GM20000 (cell line): ENCODE data around the gene NME1.
"Not testable (repeated sequence)": the region's sequence is repeated elsewhere in the genome, so short reads cannot be mapped to it uniquely, and the experiment has no call there.

Source experiments
- DNase-seq: peaks from one replicate; pipeline ENCODE4 v3.0.0; 2012; ENCODE audit warnings: low spot score
- TF ChIP-seq, protein P1 (sequence below): IDR thresholded peaks from 2 replicates; pipeline ENCODE4 v1.5.1; 2012; ENCODE audit warnings: mild to moderate bottlenecking, control low read depth; ENCODE audit errors: extremely low read depth, missing control alignments

Gene NME1

GRCh38 chr17:51120357-51120738, 33.0 kb upstream of the NME1 start:
- DNase-seq = peak; percentile 75
- TF ChIP-seq, protein P1, sequence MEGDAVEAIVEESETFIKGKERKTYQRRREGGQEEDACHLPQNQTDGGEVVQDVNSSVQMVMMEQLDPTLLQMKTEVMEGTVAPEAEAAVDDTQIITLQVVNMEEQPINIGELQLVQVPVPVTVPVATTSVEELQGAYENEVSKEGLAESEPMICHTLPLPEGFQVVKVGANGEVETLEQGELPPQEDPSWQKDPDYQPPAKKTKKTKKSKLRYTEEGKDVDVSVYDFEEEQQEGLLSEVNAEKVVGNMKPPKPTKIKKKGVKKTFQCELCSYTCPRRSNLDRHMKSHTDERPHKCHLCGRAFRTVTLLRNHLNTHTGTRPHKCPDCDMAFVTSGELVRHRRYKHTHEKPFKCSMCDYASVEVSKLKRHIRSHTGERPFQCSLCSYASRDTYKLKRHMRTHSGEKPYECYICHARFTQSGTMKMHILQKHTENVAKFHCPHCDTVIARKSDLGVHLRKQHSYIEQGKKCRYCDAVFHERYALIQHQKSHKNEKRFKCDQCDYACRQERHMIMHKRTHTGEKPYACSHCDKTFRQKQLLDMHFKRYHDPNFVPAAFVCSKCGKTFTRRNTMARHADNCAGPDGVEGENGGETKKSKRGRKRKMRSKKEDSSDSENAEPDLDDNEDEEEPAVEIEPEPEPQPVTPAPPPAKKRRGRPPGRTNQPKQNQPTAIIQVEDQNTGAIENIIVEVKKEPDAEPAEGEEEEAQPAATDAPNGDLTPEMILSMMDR = no peak

- TF ChIP-seq, protein P1 = no peak
- peak; percentile 99 for DNase-seq
Observed at GRCh38 chr17:51120739-51121619, 32.4 kb upstream of the NME1 start, which contains the start of gene SPAG9. SPAG9 (minus strand) TSS chr17:51120868; CDS start chr17:51120656, 212 bp downstream.

DNA sequence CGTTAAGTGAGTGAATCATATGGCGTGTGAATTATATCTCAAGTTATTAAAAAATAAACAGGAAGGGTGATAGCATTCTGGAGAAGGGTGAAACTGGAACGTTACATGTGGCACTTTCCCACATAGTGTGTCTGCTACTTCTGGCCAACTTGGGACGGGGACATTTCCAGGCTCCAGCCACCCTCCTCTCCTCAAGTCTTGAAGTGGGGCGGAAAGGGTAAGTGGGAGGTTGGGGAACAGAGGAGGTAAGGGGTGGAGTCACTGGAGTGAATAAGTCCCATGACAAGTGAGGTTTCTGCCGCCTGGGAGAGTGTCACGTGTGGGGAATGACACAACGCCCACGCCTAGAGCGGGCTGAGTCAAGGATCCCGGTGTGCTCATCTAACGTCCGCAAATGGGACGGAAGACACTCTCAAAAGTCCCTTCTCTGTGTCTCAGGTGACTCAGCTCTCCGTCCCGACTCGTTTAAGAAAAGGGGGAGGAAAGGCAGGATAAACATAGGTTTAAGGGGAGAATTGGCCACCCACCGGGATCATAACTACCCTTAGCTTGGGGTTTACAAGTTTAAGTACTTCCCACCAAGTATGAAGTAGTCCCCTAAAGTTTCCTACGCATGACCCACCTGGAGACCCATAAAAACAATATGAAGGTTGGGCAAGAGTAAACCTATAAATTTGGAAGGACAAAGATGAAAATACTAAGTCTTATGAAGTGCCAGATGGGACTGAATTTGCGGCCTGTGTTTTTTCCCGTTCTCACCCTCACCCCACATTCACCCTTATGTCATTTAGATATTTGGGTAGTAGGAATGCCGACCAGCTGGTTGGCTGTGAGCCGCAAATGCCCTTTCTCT, 31.5 kb upstream of the NME1 start:
- TF ChIP-seq, protein P1 = no peak
- DNase-seq = peak; percentile 78

GRCh38 chr17:51122473-51123115, 30.8 kb upstream of the NME1 start:
- not testable (repeated sequence) for DNase-seq

DNA sequence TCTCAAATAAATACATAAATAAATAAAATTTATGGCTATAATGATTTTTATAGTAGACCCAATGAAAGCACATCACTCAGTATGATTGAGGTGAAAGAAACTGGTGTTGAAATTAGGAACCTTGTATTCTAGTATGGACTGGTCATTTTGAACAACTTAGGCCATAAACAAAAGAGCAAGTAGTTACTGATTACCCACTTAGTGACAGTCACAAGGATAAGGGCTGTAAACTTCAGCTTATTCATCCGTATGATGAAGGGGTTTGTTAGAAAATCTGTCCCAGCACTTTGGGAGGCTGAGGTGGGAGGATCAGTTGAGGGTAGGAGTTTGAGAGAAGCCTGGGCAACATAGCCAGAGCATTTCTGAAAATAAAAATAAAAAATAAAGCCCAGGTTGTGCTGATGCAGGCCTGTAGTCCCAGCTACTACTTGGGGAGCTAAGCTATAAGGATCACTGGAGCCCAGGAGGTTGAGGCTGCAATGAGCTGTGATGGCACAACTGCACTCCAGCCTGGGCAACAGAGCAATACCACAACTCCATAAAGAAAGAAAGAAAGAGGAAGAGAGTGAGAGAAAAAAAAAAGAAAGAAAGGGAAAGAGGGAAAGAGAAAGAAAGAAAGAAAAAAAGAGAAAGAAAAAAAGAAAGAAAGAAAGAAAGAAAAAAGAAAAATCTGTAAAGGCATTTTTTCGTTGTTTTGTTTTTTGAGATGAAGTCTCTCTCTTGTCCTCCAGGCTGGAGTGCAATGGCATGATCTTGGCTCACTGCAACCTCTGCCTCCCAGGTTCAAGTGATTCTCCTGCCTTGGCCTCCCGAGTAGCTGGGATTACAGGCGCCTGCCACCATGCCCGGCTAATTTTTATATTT, 28.5 kb upstream of the NME1 start:
- TF ChIP-seq, protein P1 = no peak
- no peak for DNase-seq

- TF ChIP-seq, protein P1 = no peak
- no peak for DNase-seq
Observed at GRCh38 chr17:51128076-51128475, 25.3 kb upstream of the NME1 start.

DNA sequence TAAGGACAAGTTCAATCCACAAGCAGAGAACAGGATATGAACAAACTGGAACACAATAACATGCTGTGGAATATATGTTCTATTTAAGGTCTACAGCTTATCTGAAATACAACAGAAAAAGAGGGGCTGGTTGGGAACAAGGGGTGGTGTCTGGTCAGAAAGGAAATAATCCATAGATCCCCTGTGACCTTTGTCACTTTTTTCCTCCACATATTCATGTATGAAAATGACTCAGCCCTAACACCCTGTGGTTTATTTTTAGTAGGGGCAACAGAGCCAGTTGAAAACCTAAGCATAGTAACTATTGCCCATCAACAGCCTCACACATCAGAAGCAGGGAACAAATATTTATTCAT, 20.4 kb upstream of the NME1 start:
- peak; percentile 31 for DNase-seq
- TF ChIP-seq, protein P1 = no peak
